ENCODE results near the gene FOXQ1. TPM values are rescaled to one million over a fixed set of nuclear protein-coding genes. Genes with fewer than 3 reads are reported as not detected.
A peak's percentile ranks its signal among the peaks of the same experiment; 100 is the strongest.

FOXQ1 gene
- total RNA-seq, 2 donors from 2014 or later: 20.3 to 38.6 TPM

DNA sequence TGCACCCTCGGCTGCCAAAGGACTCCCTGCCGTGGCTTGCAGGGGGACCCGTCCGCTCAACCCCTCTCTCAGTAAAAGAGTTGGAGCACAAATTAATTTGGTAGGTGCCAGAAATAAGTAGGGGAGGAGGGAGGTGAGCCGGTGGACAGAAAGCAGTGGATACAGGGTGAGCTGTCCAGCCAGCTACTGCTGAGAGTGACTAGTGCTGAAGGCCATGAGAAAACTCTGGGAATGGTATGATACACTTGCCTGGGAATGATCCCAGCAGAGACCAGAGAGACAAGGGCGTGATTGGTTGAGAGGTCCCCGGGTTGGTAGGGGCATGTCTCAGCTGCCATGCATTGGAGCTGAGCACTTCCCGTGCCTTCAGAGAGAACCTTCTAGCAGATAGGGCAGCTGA lies 15.7 kb downstream of the FOXQ1 start:
- no peak for DNase-seq (ENCODE audit: low spot score)
- Histone ChIP-seq H3K4me1 (replicated peaks) (no peaks in the 10 kb centered on the region), H3K27me3 (replicated peaks; ENCODE audit: insufficient read depth) (no peaks in the 10 kb centered on the region), H3K27ac (no peak overlapping the region), H3K9me3 (no peaks in the 10 kb centered on the region), H3K36me3 (no peaks in the 10 kb centered on the region), H3K4me3 (no peak overlapping the region)
- TF ChIP-seq POLR2AphosphoS5 (IDR thresholded peaks at IDR 0.05): no peak
- WGBS: 87% methylated on average over 8 of the region's 8 CpGs
- intact Hi-C loops (cut with DNase I): no loop called here

GRCh38 chr6:1328129-1328800 lies 16.4 kb downstream of the FOXQ1 start:
- Histone ChIP-seq H3K27ac (no peak overlapping the region), H3K4me3 (no peak overlapping the region), H3K36me3 (no peaks in the 10 kb centered on the region), H3K9me3 (no peaks in the 10 kb centered on the region), H3K4me1 (replicated peaks) (no peaks in the 10 kb centered on the region), H3K27me3 (replicated peaks; ENCODE audit: insufficient read depth) (no peaks in the 10 kb centered on the region)
- intact Hi-C loops (cut with DNase I): no loop called here
- TF ChIP-seq, protein P1, sequence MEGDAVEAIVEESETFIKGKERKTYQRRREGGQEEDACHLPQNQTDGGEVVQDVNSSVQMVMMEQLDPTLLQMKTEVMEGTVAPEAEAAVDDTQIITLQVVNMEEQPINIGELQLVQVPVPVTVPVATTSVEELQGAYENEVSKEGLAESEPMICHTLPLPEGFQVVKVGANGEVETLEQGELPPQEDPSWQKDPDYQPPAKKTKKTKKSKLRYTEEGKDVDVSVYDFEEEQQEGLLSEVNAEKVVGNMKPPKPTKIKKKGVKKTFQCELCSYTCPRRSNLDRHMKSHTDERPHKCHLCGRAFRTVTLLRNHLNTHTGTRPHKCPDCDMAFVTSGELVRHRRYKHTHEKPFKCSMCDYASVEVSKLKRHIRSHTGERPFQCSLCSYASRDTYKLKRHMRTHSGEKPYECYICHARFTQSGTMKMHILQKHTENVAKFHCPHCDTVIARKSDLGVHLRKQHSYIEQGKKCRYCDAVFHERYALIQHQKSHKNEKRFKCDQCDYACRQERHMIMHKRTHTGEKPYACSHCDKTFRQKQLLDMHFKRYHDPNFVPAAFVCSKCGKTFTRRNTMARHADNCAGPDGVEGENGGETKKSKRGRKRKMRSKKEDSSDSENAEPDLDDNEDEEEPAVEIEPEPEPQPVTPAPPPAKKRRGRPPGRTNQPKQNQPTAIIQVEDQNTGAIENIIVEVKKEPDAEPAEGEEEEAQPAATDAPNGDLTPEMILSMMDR (IDR thresholded peaks at IDR 0.05): no peak
- TF ChIP-seq POLR2A (IDR thresholded peaks at IDR 0.05) (no peak), POLR2AphosphoS5 (IDR thresholded peaks at IDR 0.05) (no peak)
- 93% methylated on average over 2 of the region's 2 CpGs for WGBS
- no peak for DNase-seq (ENCODE audit: low spot score)

- intact Hi-C loops (cut with DNase I): no loop called here
- Histone ChIP-seq H3K27me3 (replicated peaks; ENCODE audit: insufficient read depth) (no peaks in the 10 kb centered on the region), H3K4me3 (no peak overlapping the region), H3K4me1 (replicated peaks) (peaks cover 2% of the 10 kb centered on the region), H3K36me3 (no peaks in the 10 kb centered on the region), H3K27ac (no peak overlapping the region), H3K9me3 (no peaks in the 10 kb centered on the region)
- no peak for DNase-seq (ENCODE audit: low spot score)
- TF ChIP-seq, protein P1 (IDR thresholded peaks at IDR 0.05): no peak
- TF ChIP-seq POLR2AphosphoS5 (IDR thresholded peaks at IDR 0.05): no peak
- no peak for TF ChIP-seq POLR2A (IDR thresholded peaks at IDR 0.05)
These were observed 17.8 kb downstream of the FOXQ1 start for GRCh38 chr6:1329708-1330107.

DNA sequence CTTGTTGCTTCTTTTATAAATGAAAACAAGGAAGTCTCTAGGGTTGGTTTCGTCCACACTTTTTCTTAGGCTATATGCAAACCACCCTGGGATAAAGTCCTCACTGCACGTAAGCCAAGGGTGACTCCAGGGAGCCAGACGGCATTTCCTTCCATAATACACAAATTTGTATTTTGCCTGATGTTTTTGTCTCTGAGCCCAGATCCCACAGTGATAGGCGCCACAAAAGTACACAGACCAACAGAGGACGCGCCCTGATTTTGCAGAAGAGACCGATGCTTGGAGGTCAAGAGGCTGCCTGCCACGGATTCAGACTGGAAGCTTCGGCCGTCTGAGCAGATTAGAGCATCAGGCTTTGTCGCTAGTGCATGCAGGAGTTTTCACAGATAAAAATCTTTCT lies 22.8 kb downstream of the FOXQ1 start:
- Histone ChIP-seq H3K4me1 (replicated peaks) (peaks cover 2% of the 10 kb centered on the region), H3K27me3 (replicated peaks; ENCODE audit: insufficient read depth) (no peaks in the 10 kb centered on the region), H3K36me3 (no peaks in the 10 kb centered on the region), H3K4me3 (no peak overlapping the region), H3K9me3 (no peaks in the 10 kb centered on the region), H3K27ac (no peak overlapping the region)
- no peak for DNase-seq (ENCODE audit: low spot score)
- TF ChIP-seq, protein P1 (IDR thresholded peaks at IDR 0.05): no peak
- no peak for TF ChIP-seq POLR2A (IDR thresholded peaks at IDR 0.05)
- TF ChIP-seq POLR2AphosphoS5 (IDR thresholded peaks at IDR 0.05): no peak
- intact Hi-C loops (cut with DNase I): no loop called here
- WGBS: 56% methylated on average over 11 of the region's 11 CpGs

DNA sequence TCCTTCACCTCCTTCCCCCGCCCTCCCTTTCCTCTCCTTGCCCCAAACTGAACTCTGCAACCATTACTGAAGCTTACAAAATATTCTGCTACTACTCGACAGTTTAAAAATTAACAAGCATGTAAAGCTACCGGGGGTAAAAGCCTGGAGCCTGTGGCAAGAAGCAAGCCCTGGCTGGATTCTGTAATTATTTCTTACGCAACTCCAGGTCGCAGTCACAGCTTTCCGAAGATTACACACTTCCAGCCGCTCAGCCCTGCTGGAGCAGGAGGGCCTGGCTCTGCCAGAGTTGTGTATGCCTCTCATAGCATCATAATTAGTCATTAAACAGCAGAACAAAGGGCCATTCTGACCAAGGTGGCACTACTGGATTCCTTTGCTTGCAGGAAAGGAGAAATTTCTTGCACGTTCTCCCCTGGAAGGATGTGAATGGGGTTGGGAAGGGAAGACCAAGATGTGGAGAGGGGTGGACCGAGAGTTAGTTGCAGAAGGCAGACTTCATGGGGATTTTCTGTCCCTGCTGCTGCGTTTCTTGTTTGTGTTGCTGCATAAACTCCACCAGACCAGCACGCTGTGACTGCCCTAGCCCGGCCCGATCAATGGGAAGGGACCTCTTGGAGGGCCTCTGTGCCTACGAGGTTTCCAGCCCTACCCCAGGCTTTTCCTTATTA lies 23.6 kb downstream of the FOXQ1 start:
- no peak overlapping the region for H3K4me3 ChIP-seq
- H3K36me3 ChIP-seq: no peaks in the 10 kb centered on the region
- DNase-seq (ENCODE audit: low spot score): peak; percentile 82
- no peaks in the 10 kb centered on the region for H3K27me3 ChIP-seq (replicated peaks; ENCODE audit: insufficient read depth)
- intact Hi-C loops (cut with DNase I): no loop called here
- H3K9me3 ChIP-seq: no peaks in the 10 kb centered on the region
- TF ChIP-seq POLR2AphosphoS5 (IDR thresholded peaks at IDR 0.05): peak; percentile 81
- TF ChIP-seq, protein P1 (IDR thresholded peaks at IDR 0.05): peak in 1 of 4 experiments; percentile 17
- no peak for TF ChIP-seq POLR2A (IDR thresholded peaks at IDR 0.05)
- 62% methylated on average over 14 of the region's 14 CpGs for WGBS
- H3K4me1 ChIP-seq (replicated peaks): peaks cover 2% of the 10 kb centered on the region
- H3K27ac ChIP-seq: no peak overlapping the region

Measured in prostate gland (tissue), 2 donors.